HG03571 (cell line): ENCODE measurements around the gene ERICH6B.

ENCODE experiments used
- ATAC-seq: cut with Tn5 transposase; IDR thresholded peaks from one replicate; pipeline ENCODE4 v1.9.1; 2021; ENCODE audit not compliant: unreplicated experiment

The ERICH6B gene

GRCh38 chr13:45602183-45603170, 13.1 kb downstream of the ERICH6B start:
- no peak for ATAC-seq

DNA sequence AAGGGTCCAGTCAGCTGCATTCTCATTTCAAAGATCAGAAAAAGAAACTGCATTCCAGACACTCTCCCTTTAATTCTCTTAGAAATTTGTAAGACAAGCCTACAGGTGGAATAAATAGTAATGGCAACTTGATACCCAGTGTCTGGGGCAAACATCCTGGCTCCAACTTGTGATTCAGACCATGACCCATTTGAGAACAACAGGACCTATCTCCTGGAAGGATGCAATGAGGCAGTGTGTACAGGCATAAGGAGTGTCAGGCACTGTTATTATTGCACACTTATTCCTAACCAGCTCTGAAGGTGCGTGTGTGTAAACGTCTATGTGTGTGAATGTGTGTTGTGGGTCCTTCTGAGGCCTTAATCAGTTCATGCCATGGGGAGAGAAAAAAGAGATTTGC, 13.9 kb downstream of the ERICH6B start:
- no peak for ATAC-seq

DNA sequence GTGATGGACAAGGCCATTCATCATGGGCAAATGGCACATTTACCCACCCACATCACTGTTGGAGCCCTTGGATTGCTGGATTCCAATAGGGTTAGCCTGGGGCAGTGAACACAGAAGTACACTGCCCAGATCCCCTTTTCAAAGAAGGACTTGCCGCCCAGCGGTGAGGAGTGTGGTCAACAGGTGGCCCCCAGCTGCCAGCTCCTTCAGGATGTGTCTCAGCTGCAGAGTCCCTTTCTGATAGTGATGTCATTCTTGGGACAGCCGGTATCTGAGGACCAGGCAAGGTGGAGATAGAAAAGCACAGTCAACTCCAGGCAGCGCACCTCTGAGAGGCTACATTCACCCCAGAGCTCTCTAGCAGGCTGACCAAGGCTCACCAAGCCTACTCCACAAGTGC, 16.9 kb downstream of the ERICH6B start:
- no peak for ATAC-seq

GRCh38 chr13:45596800-45597475, 18.6 kb downstream of the ERICH6B start:
- no peak for ATAC-seq

- no peak for ATAC-seq
Observed at GRCh38 chr13:45595965-45596364, 19.6 kb downstream of the ERICH6B start.

GRCh38 chr13:45594764-45595163, 20.8 kb downstream of the ERICH6B start:
- no peak for ATAC-seq

DNA sequence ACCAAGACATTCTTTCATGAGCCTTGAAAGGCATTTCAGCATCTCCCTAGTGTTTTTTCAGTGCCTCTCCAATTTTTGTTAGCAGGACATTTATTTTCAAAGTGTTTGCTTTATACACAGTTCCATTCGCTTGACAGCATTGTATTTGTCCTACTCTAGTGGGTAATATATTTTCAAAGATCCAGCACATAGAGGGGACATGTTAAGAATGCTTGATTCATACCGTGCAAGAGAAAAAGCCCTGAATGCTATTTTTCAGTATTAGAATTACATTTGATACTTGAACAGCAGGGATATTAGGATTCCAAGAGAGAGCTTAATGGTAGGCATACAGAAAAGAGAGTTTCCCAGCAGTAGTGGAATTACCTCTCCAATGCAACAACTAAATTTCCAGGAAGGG, 21.3 kb downstream of the ERICH6B start:
- no peak for ATAC-seq

DNA sequence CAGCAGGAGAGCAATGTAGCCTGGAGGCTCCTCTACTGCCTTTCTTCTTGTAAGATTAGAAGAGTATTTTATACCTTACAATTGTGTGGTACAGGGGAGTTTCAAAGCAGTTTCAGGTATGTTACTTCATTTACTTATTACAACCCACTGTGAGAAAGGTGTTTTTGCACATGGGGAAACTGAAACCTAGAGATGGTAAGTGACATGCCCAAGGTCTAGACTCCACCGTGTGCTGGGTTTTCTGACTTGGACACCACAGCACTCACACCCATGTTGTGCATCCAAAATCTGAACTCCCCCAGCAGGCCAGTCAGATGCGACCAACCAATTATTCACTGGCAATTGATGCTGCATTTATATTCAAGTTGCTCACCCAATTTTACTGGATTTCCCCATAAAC, 22.8 kb downstream of the ERICH6B start:
- no peak for ATAC-seq

- no peak for ATAC-seq
Observed at GRCh38 chr13:45590066-45590465, 25.5 kb downstream of the ERICH6B start.

- ATAC-seq: no peak
Observed at GRCh38 chr13:45587897-45588296, 27.6 kb downstream of the ERICH6B start.

- ATAC-seq: no peak
Observed at GRCh38 chr13:45584816-45585215, 30.7 kb downstream of the ERICH6B start.

DNA sequence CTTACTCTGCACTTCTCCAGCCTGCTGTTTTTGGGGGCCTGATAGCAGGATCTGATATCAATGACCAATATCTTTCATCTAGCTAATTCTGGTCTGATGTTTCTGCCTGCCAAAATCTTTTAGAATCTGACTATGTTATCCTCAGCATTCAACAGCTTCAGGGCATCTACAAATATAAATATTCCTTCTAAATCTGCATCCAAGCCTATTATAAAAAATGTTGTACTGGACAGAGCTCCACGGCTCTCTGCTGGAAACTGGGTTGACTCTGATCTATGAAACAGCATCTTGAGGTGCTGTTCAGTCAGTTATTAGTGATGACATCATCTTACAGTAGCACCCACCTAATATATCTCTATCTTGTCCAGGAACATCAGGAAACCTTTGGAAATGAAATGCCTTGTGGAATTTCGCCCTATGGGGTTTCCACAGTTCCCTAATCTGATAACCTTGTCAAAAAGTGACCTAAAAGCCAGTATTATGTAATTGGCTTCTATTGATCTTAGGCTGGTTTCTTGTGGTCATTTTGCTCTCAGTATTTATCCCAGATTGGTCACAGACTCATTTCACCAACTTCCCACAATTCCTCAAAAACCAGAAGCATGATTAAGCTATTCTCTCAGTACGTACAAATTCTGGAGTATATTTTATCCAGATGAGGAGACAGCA, 33.0 kb downstream of the ERICH6B start:
- no peak for ATAC-seq

DNA sequence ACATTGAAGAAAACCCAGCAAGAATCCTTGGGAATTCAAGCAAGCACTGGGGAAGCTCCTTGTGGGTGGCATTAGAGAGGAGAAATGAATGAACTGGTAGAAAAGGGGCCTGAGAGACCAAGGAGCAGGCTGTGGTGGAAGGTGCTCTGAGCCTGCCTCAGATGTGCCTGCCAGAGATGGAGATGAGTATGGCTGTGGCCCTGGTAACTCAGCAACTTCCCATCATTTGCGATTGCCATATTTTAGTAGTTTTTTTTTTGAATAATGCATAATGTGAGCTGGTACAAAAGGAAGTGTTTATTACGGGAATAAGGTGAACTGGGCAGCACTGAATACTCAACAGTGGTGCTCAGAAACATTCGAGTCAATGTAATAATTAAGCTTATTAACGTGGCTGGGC, 39.1 kb downstream of the ERICH6B start:
- no peak for ATAC-seq

GRCh38 chr13:45575830-45576180, 39.7 kb downstream of the ERICH6B start:
- ATAC-seq: no peak

DNA sequence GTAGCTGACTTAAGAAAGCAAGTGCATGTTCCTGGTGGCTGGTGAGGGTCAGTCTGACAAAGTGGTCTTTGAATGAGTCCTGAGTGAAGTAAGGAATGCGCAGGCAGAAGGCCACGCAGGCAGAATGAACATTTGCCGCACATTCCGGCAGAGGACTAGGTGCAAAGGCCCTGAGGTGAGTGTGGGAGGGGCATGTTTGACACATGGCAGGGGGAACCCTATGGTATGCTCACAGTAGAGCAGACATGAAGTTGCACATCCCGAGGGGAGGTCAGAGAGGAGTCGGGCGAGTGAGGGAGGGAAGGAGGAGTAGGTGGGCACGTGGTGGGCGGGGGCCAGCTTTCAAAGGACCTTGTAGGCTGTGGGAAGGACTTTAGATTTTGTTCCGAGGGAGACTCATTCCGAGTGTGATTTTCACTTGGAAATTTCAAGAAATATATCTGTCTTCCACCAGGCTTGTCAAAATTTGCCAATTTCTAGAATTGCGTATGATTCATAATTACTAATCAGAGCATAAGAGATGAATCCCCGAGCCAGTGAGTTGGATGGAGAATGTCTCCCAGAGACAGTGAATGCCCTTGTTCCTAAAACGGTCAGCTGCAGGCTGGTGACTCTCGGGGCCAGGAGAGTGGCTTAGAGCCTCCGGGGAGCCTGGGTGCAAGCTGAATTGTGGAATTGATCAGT, 40.3 kb downstream of the ERICH6B start:
- ATAC-seq: no peak

GRCh38 chr13:45565331-45565730, 50.2 kb downstream of the ERICH6B start:
- ATAC-seq: no peak

DNA sequence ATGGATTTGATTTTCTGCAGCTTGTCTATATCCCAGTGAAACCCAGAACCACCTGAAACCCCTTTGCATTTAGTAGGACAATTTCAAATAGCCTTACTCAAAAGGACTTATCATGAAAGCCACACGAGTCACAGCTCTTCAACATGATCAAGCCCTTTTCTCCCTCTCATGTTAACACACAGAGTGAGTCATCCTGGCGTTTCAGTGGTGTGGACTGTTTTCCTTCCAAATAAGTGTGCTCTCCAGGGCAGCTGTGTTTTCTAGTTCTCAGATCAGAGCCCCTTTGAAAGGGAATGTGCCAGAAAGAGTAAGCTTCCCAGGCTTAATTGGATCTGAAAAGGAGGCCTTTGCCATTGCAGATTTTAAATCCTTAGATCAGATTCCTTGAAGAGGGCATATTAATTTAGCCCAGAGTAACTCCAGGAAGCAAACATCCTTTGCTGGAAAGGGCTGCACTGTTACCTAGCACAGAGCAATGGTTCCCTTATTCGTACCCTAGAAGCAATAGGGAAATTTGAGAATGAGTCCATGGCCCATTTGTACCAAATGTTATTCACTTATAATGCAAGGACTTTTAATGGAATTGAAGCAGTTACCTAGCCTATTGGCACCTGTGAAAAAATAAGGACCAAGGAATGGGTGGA, 51.3 kb downstream of the ERICH6B start:
- no peak for ATAC-seq

- ATAC-seq: no peak
Observed at GRCh38 chr13:45554604-45555109, 60.9 kb downstream of the ERICH6B start.

DNA sequence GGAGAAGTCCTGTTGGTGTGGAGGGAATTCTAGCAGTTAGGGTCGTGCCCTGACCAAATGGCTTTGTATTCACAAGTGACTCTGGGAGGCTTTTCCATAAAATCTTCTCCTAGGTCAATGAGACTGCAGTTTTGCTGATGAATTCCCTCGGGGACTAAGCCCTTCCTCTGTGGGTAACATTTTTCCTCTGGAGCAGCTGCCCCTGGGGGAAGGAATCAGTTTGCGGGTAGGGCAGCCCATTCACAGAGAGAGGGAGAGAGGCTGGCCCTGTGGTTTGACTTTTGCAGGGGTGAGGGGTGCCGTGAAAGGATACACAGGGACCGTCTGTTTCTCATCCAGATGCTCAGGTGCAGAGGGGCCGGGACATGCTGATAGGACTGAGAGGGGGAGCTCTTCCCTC, 67.3 kb downstream of the ERICH6B start:
- no peak for ATAC-seq

GRCh38 chr13:45546410-45546765, 69.2 kb downstream of the ERICH6B start:
- ATAC-seq: no peak
